Sigmoid colon (tissue), 7 donors: ENCODE data around the gene ALAS1. TPM values are rescaled to one million over a fixed set of nuclear protein-coding genes. Genes with fewer than 3 reads are reported as not detected.

ENCODE experiments used
- DNase-seq: peaks from one replicate; pipeline ENCODE4 v3.0.0-alpha.2; 2019
- H3K27ac ChIP-seq, 4 donors: fragments of 200-600 bp; sonication (generic); one replicate each; pipeline ENCODE4 v1.5.1; 2016 to 2019; ENCODE audit warnings: mild to moderate bottlenecking in 1 of 4
- H3K27me3 ChIP-seq, 3 donors: fragments of 200-600 bp; sonication (generic); one replicate each; pipeline ENCODE4 v1.5.1; 2019; ENCODE audit warnings: mild to moderate bottlenecking in 1 of 3
- H3K36me3 ChIP-seq, 4 donors: fragments of 200-600 bp; sonication (generic); one replicate each; pipeline ENCODE4 v1.5.1; 2016 to 2019
- H3K4me1 ChIP-seq, 4 donors: fragments of 200-600 bp; sonication (generic); one replicate each; pipeline ENCODE4 v1.5.1; 2017 to 2019
- H3K4me3 ChIP-seq, 4 donors: fragments of 200-600 bp; sonication (generic); one replicate each; pipeline ENCODE4 v1.5.1; 2017 to 2019; ENCODE audit warnings: mild to moderate bottlenecking in 2 of 4, moderate library complexity in 1 of 4
- H3K9me3 ChIP-seq, 4 donors: fragments of 200-600 bp in 3 of 4; sonication (generic) in 3 of 4; one replicate each; pipeline versions ENCODE4 v1.5.1 to v1.6.1; 2013 to 2019
- EP300 ChIP-seq, 4 donors: sonication (generic); formaldehyde crosslinking; IDR thresholded peaks; one replicate each; pipeline ENCODE4 v1.6.1; 2017; ENCODE audit warnings: antibody characterized with exemption in 4 of 4
- POLR2A ChIP-seq, 2 donors: fragments of 450-650 bp; IDR thresholded peaks; one replicate each; pipeline ENCODE4 v1.6.1; 2016; ENCODE audit warnings: antibody characterized with exemption in 2 of 2, mild to moderate bottlenecking in 2 of 2, moderate library complexity in 2 of 2
- POLR2AphosphoS5 ChIP-seq, 4 donors: sonication (generic); formaldehyde crosslinking; IDR thresholded peaks; one replicate each; pipeline ENCODE4 v1.6.1; 2017; ENCODE audit warnings: antibody characterized with exemption in 4 of 4
- WGBS, 2 donors: extraction: QIAGEN DNeasy Blood & Tissue Kit; methylation state at CpG; one replicate each; pipeline ENCODE4 v1.1.7; 2013; 5-methylcytosine and 5-hydroxymethylcytosine counted together
- intact Hi-C: fragments of 100-400 bp; cut with DNase I; formaldehyde crosslinking; loops from one replicate; pipeline ENCODE4 v1.15.1; 2023
- polyA plus RNA-seq, 3 donors: library from polyadenylated mRNA; stranded (reverse); fragments of 200-250 nt; gene quantifications; one replicate each; pipeline ENCODE4 v1.2.3, GENCODE V29; 2013
- total RNA-seq, 4 donors: library from RNA; depleted of rRNA; stranded (reverse); fragments of >200 nt; gene quantifications; one replicate each; pipeline ENCODE4 v1.1.0, GENCODE V29; 2016
- TF ChIP-seq, protein P1 (sequence below), 4 experiments: fragments of 450-650 bp in 3 of 4; fragments of 200-600 bp in 1 of 4; IDR thresholded peaks; one replicate each; pipeline ENCODE4 v1.5.1; 2016 to 2019; ENCODE audit warnings: antibody characterized with exemption in 4 of 4, mild to moderate bottlenecking in 3 of 4, moderate library complexity in 2 of 4
- donor health status: healthy with polysubstance abuse.
- donor health status: Bipolar disorder and iron deficiency.
- donor health status: healthy.

ALAS1 gene
- total and polyA plus RNA-seq, 7 donors: 23.2 to 121 (median 27.3) TPM

DNA sequence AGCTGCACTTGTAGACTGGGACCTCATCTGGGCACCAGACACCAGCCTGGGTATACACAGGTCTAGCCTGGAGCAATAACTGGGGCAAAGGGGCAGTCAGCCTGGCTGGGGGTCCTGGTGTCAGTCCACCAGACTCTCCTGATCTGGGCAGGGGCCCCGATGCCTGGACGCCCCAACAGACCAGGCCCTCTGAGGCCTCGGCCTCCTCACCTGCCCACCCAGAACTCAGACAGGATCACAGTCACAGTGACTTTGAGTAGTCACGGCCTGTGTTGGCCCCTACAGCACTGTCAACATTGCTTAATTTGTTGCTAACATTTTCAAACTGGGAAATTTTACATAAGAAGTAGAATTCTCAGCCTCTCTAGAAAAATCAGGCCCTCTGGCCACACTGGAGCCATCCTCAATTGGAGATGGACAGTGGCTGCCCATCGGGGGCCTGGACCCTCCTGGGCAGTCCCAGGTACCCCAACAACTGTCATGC is 35.2 kb downstream of the ALAS1 start:
- Histone ChIP-seq H3K4me3 (no peak overlapping the region), H3K27me3 (no peaks in the 10 kb centered on the region), H3K9me3 (no peaks in the 10 kb centered on the region), H3K4me1 (peaks cover 0 to 65% (median 50%) of the 10 kb centered on the region in 4 donors), H3K27ac (peak overlapping the region in 1 of 4 donors; percentile 21), H3K36me3 (peaks cover 26 to 63% (median 40%) of the 10 kb centered on the region in 4 donors)
- WGBS, 2 donors: 92 to 94% methylated on average over 5 of the region's 5 CpGs
- no peak for DNase-seq
- intact Hi-C loops: no loop called here
- TF ChIP-seq, protein P1, sequence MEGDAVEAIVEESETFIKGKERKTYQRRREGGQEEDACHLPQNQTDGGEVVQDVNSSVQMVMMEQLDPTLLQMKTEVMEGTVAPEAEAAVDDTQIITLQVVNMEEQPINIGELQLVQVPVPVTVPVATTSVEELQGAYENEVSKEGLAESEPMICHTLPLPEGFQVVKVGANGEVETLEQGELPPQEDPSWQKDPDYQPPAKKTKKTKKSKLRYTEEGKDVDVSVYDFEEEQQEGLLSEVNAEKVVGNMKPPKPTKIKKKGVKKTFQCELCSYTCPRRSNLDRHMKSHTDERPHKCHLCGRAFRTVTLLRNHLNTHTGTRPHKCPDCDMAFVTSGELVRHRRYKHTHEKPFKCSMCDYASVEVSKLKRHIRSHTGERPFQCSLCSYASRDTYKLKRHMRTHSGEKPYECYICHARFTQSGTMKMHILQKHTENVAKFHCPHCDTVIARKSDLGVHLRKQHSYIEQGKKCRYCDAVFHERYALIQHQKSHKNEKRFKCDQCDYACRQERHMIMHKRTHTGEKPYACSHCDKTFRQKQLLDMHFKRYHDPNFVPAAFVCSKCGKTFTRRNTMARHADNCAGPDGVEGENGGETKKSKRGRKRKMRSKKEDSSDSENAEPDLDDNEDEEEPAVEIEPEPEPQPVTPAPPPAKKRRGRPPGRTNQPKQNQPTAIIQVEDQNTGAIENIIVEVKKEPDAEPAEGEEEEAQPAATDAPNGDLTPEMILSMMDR (IDR thresholded peaks at IDR 0.05): no peak
- TF ChIP-seq POLR2AphosphoS5 (IDR thresholded peaks at IDR 0.05) (no peak), EP300 (IDR thresholded peaks at IDR 0.05) (no peak), POLR2A (IDR thresholded peaks at IDR 0.05) (no peak)

DNA sequence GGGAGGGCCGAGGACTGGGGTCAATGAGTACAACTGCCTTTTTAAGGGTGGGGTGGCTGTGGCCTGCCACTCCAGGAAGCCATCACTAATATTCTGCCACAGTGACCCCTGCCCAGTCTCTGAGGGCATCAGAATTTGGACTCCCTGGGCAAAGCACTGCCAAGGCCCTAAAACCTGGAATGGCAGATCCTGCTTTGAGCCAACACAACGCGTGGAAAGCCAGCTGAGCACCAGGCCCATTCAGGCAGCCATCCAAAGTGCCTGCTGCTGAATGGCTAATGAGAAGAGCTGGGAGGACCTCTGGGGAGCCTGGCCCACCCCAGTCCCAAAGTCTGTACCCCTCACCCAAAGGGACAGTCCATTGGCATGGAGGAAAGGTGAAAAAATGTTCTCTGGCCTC is 36.0 kb downstream of the ALAS1 start:
- Histone ChIP-seq H3K9me3 (no peaks in the 10 kb centered on the region), H3K36me3 (peaks cover 20 to 55% (median 33%) of the 10 kb centered on the region in 4 donors), H3K27me3 (no peaks in the 10 kb centered on the region), H3K27ac (peak overlapping the region in 1 of 4 donors; percentile 21), H3K4me1 (peaks cover 0 to 70% (median 54%) of the 10 kb centered on the region in 4 donors), H3K4me3 (no peak overlapping the region)
- 86 to 92% methylated on average over 3 of the region's 3 CpGs for WGBS, 2 donors
- intact Hi-C loops: no loop called here
- no peak for DNase-seq
- no peak for TF ChIP-seq POLR2A (IDR thresholded peaks at IDR 0.05)

DNA sequence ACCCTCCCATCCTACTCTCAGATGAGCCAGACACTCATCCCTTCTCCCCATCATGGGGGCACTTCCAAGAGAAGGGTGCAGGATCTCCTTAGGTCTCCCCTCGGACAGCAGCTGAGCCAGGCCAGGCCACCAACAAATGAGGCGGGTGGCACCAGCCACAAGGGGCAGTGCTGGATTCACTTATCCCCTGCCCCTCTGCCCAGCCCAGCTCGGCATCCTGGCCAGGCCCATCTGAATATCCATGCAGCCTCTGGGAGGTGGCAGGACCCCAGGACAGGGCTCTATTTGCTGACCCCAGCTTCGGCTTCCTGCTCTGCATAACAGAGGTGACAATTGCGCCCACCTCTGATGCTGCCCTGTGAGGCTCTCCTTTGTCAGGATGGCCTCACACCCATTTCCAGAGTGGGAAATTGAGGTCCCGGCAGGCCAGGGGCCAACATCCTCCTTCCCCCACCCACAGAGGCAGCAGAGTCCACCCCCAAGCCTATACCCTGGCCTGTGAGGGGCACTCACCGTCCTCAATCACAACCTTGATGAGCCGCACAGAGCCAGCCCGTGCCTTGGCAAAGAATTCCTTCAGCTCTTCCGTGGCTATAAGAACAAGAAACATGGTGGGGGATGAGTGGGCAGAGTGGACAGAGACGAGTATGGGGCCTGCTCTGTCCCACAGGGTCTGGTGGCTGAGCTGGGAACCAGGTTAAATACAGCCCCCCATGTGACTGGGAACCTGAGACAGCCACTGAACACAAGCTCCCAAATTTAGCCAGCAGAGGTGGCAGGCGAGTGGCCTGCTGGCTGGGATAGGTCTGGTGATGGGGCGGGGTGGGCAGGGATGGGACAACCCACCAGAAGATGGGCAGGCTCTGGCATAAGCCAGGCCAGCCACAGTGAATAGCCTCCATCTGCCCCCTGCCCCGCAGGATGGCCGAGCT is 36.8 kb downstream of the ALAS1 start:
- intact Hi-C loops: no loop called here
- H3K36me3 ChIP-seq: peaks cover 12 to 46% (median 25%) of the 10 kb centered on the region in 4 donors
- no peak for DNase-seq

DNA sequence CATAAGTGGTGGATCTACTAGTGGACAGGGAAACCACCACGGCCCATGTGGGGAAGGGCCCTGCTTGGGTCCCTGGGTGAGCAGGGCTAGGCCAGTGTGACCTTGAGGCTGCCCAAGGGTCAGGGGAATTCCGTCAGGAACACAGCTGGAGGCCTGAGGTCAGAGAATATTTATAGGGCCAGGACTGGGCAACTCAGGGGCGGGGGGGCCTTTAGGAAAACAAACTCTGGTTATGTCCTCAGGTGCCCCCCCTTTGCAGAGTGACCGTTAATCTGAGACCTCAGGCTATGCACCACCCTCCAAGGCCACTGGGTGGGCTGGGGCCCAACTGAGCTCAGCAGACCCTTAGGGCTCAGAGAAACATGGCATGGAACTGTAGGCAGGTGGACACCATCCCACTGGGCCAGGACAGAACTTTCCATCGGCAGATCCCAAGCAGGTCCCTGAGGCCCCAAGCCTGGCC is 38.5 kb downstream of the ALAS1 start:
- DNase-seq: no peak
- Histone ChIP-seq H3K9me3 (no peaks in the 10 kb centered on the region), H3K27ac (peak overlapping the region; percentile 93 to 97 (median 94)), H3K4me3 (no peak overlapping the region), H3K36me3 (peaks cover 0 to 30% (median 9%) of the 10 kb centered on the region in 4 donors), H3K4me1 (peaks cover 0 to 82% (median 67%) of the 10 kb centered on the region in 4 donors), H3K27me3 (no peaks in the 10 kb centered on the region)
- TF ChIP-seq POLR2A (IDR thresholded peaks at IDR 0.05): no peak
- TF ChIP-seq POLR2AphosphoS5 (IDR thresholded peaks at IDR 0.05): no peak
- TF ChIP-seq, protein P1 (IDR thresholded peaks at IDR 0.05): no peak
- TF ChIP-seq EP300 (IDR thresholded peaks at IDR 0.05): no peak
- intact Hi-C loops: no loop called here
- WGBS, 2 donors: 85 to 87% methylated on average over 5 of the region's 5 CpGs

More for the DNA sequence above, 36.8 kb downstream of the ALAS1 start:
- Histone ChIP-seq H3K27me3 (no peaks in the 10 kb centered on the region), H3K4me3 (no peak overlapping the region), H3K9me3 (no peaks in the 10 kb centered on the region), H3K4me1 (peaks cover 0 to 74% (median 58%) of the 10 kb centered on the region in 4 donors), H3K27ac (peak overlapping the region in 1 of 4 donors; percentile 21)
- whole genome bisulfite sequencing, 2 donors: 91% methylated on average over 15 of the region's 15 CpGs
- TF ChIP-seq EP300 (IDR thresholded peaks at IDR 0.05) (no peak), POLR2AphosphoS5 (IDR thresholded peaks at IDR 0.05) (no peak), POLR2A (IDR thresholded peaks at IDR 0.05) (no peak)
- TF ChIP-seq, protein P1 (IDR thresholded peaks at IDR 0.05): no peak
